GM12878 (cell line): ENCODE measurements around the gene CAMKK1. TPM values are rescaled to one million over a fixed set of nuclear protein-coding genes. Genes with fewer than 3 reads are reported as not detected.

ENCODE experiments used
- ASH2L ChIP-seq: fragments of 300-600, 200-600 bp; sonication (generic); IDR thresholded peaks from 2 replicates; pipeline ENCODE4 v1.6.1; 2017; ENCODE audit warnings: low read depth, mild to moderate bottlenecking, borderline replicate concordance
- ATF7 ChIP-seq: fragments of 450-650 bp; IDR thresholded peaks from 2 replicates; pipeline ENCODE4 v1.6.1; 2016; ENCODE audit warnings: low read depth, mild to moderate bottlenecking
- BCL3 ChIP-seq: IDR thresholded peaks from 2 replicates; pipeline ENCODE4 v1.6.1; 2011; ENCODE audit warnings: borderline replicate concordance, low read depth, mild to moderate bottlenecking, moderate library complexity, low read length; ENCODE audit not compliant: insufficient read depth, poor library complexity, severe bottlenecking
- CHD1 ChIP-seq: IDR thresholded peaks from 2 replicates; pipeline ENCODE4 v1.6.1; 2012; ENCODE audit warnings: low read depth, low read length, improper control_type of control experiment
- CHD4 ChIP-seq: fragments of 200-600 bp; sonication (generic); IDR thresholded peaks from 2 replicates; pipeline ENCODE4 v1.6.1; 2016; ENCODE audit warnings: mild to moderate bottlenecking
- E4F1 ChIP-seq: fragments of 450-650 bp; IDR thresholded peaks from 2 replicates; pipeline ENCODE4 v1.6.1; 2018; ENCODE audit warnings: borderline replicate concordance, mild to moderate bottlenecking; ENCODE audit not compliant: partially characterized antibody
- EGR1 ChIP-seq, 2 experiments: IDR thresholded peaks; 1 replicate in 1 of 2; 2 replicates in 1 of 2; pipeline ENCODE4 v1.6.1; 2011 to 2012; ENCODE audit warnings: low read depth in 2 of 2, low read length in 2 of 2, borderline replicate concordance in 1 of 2, mild to moderate bottlenecking in 1 of 2, moderate library complexity in 1 of 2
- EP300 ChIP-seq, 2 experiments: fragments of 150-350 bp in 1 of 2; IDR thresholded peaks; 2 replicates each; pipeline ENCODE4 v1.6.1; 2011 to 2012; ENCODE audit warnings: low read depth in 2 of 2, low read length in 2 of 2, borderline replicate concordance in 1 of 2, improper control_type of control experiment in 1 of 2, inconsistent platforms in 1 of 2; ENCODE audit not compliant: control insufficient read depth in 1 of 2
- IRF4 ChIP-seq: IDR thresholded peaks from 2 replicates; pipeline ENCODE4 v1.6.1; 2011; ENCODE audit warnings: low read depth, low read length
- KLF5 ChIP-seq: fragments of 450-650 bp; IDR thresholded peaks from 2 replicates; pipeline ENCODE4 v1.6.1; 2014; ENCODE audit warnings: mild to moderate bottlenecking; ENCODE audit not compliant: partially characterized antibody
- NFXL1 ChIP-seq: fragments of 450-650 bp; IDR thresholded peaks from 2 replicates; pipeline ENCODE4 v1.6.1; 2017; ENCODE audit warnings: antibody characterized with exemption, mild to moderate bottlenecking, borderline replicate concordance
- NFYB ChIP-seq: IDR thresholded peaks from 2 replicates; pipeline ENCODE4 v1.6.1; 2011; ENCODE audit warnings: low read depth, mild to moderate bottlenecking, low read length, improper control_type of control experiment, moderate library complexity; ENCODE audit not compliant: insufficient read depth
- NR2C2 ChIP-seq: IDR thresholded peaks from 2 replicates; pipeline ENCODE4 v1.6.1; 2011; ENCODE audit warnings: borderline replicate concordance, low read depth; ENCODE audit not compliant: control insufficient read depth, insufficient read length
- NR2F1 ChIP-seq: fragments of 450-650 bp; conservative IDR thresholded peaks from 2 replicates; pipeline ENCODE4 v1.6.1; 2017; ENCODE audit warnings: mild to moderate bottlenecking
- PBX3 ChIP-seq: IDR thresholded peaks from 2 replicates; pipeline ENCODE4 v1.6.1; 2011; ENCODE audit warnings: mild to moderate bottlenecking, low read depth, low read length, moderate library complexity; ENCODE audit not compliant: insufficient replicate concordance
- PKNOX1 ChIP-seq: fragments of 450-650 bp; IDR thresholded peaks from 2 replicates; pipeline ENCODE4 v1.6.1; 2016; ENCODE audit warnings: mild to moderate bottlenecking
- SKIL ChIP-seq: fragments of 450-650 bp; IDR thresholded peaks from 2 replicates; pipeline ENCODE4 v1.6.1; 2017; ENCODE audit warnings: mild to moderate bottlenecking, low read depth, inconsistent platforms; ENCODE audit not compliant: poor library complexity, severe bottlenecking
- STAT1 ChIP-seq: fragments of 450-650 bp; conservative IDR thresholded peaks from 2 replicates; pipeline ENCODE4 v1.6.1; 2014; ENCODE audit warnings: antibody characterized with exemption, mild to moderate bottlenecking
- STAT3 ChIP-seq: IDR thresholded peaks from 2 replicates; pipeline ENCODE4 v1.6.1; 2011; ENCODE audit warnings: low read depth, low read length, improper control_type of control experiment
- TAF1 ChIP-seq: IDR thresholded peaks from 2 replicates; pipeline ENCODE4 v1.6.1; 2011; ENCODE audit warnings: mild to moderate bottlenecking, low read depth, low read length, borderline replicate concordance
- YY1 ChIP-seq: IDR thresholded peaks from 2 replicates; pipeline ENCODE4 v1.6.1; 2011; ENCODE audit warnings: low read depth, mild to moderate bottlenecking, low read length
- ZZZ3 ChIP-seq: IDR thresholded peaks from 2 replicates; pipeline ENCODE4 v1.6.1; 2011; ENCODE audit warnings: low read depth; ENCODE audit not compliant: control insufficient read depth, insufficient read length
- polyA plus RNA-seq, 11 experiments: library from polyadenylated mRNA; depleted of rRNA in 4 of 11; unstranded in 6 of 11; stranded (reverse) in 5 of 11; fragments of >200 nt; fragmentation: Nextera tagmentation in 4 of 11; fragmentation: Illumina TruSeq in 1 of 11; extraction: Ambion mirVana in 4 of 11; extraction: Trizol in 1 of 11; gene quantifications; 1 replicate in 1 of 11; 2 replicates in 10 of 11; pipeline versions ENCODE4 v1.2.1 to v1.2.3, GENCODE V29; 2011 to 2016; ENCODE audit warnings: inconsistent platforms in 2 of 11, missing spikeins in 2 of 11, low read depth in 1 of 11
- total RNA-seq, 4 experiments: library from RNA; depleted of rRNA in 3 of 4; stranded (reverse); fragments of >200 nt in 3 of 4; fragmentation: Illumina TruSeq in 1 of 4; extraction: Trizol in 1 of 4; gene quantifications; 2 replicates each; pipeline versions ENCODE4 v1.2.1 to v1.2.3, GENCODE V29; 2013 to 2021

The CAMKK1 gene
- total and polyA plus RNA-seq, 10 of the 15 experiments (the other 5 are each of a cell fraction or from before 2014, with no cell fraction given) = 0.06 to 0.84 (median 0.37) TPM

GRCh38 chr17:3905017-3905520, 12.2 kb upstream of the CAMKK1 start (continued):
- TF ChIP-seq ASH2L = no peak
- TF ChIP-seq TAF1 = no peak
- TF ChIP-seq STAT3 = no peak
- no peak for TF ChIP-seq E4F1
- TF ChIP-seq SKIL = no peak
- TF ChIP-seq PBX3 = no peak
- no peak for TF ChIP-seq IRF4
- no peak for TF ChIP-seq NFXL1
- TF ChIP-seq KLF5 = no peak
- TF ChIP-seq STAT1 = no peak
- TF ChIP-seq CHD1 = no peak
- no peak for TF ChIP-seq CHD4
- no peak for TF ChIP-seq ATF7
- no peak for TF ChIP-seq NFYB
- TF ChIP-seq NR2C2 = no peak
- peak in 1 of 2 experiments; percentile 26; a peak in 1 of 3 replicates for TF ChIP-seq EGR1 (IDR thresholded peaks at IDR 0.05; ENCODE audit: borderline replicate concordance in 1 of 2, low read depth in 2 of 2, low read length in 2 of 2)
- no peak for TF ChIP-seq BCL3
- TF ChIP-seq NR2F1 = 0 out of 2 replicates have a peak, but pooled peaks have one; percentile 15
- no peak for TF ChIP-seq ZZZ3
- no peak for TF ChIP-seq PKNOX1
- TF ChIP-seq YY1 = no peak
- no peak for TF ChIP-seq EP300 (IDR thresholded peaks at IDR 0.05; ENCODE audit: borderline replicate concordance in 1 of 2, control insufficient read depth in 1 of 2, low read depth in 2 of 2, low read length in 2 of 2)
